HEK293 (cell line): ENCODE results near the gene FOXD3.
A peak's percentile ranks its signal among the peaks of the same experiment; 100 is the strongest.
"Not testable (repeated sequence)": the region's sequence is repeated elsewhere in the genome, so short reads cannot be mapped to it uniquely, and the experiment has no call there.

ENCODE experiments used
- CTCF ChIA-PET: fragments of 350-600 bp; formaldehyde crosslinking; extraction: SDS; loops from one replicate; lab custom pipeline; 2021; ENCODE audit warnings: antibody characterized with exemption; lab: Yijun Ruan, JAX
- POLR2A ChIA-PET: fragments of 300-600 bp; formaldehyde crosslinking; extraction: SDS; loops from one replicate; lab custom pipeline; 2020; ENCODE audit warnings: antibody characterized with exemption, inconsistent platforms; lab: Yijun Ruan, JAX
- H3K27ac ChIP-seq: fragments of 200-500 bp; sonication (Bioruptor generic); 2 replicates; pipeline ENCODE4 v1.5.1; 2014; ENCODE audit warnings: low read depth, low read length, control low read depth, inconsistent platforms; ENCODE audit errors: extremely low read depth
- H3K36me3 ChIP-seq, 2 experiments: fragments of 200-500 bp in 1 of 2; sonication (Bioruptor generic) in 1 of 2; 1 replicate in 1 of 2; 2 replicates in 1 of 2; pipeline ENCODE4 v1.5.1; 2014 to 2017; ENCODE audit warnings: inconsistent platforms in 2 of 2, low read length in 2 of 2; ENCODE audit not compliant: control insufficient read depth in 2 of 2, insufficient read depth in 1 of 2
- H3K4me1 ChIP-seq: fragments of 200-500 bp; sonication (Bioruptor generic); 2 replicates; pipeline ENCODE4 v1.5.1; 2014; ENCODE audit warnings: mild to moderate bottlenecking, low read length, inconsistent platforms; ENCODE audit not compliant: control insufficient read depth, insufficient read depth
- H3K4me3 ChIP-seq: 2 replicates; pipeline ENCODE4 v1.5.1; 2011; ENCODE audit warnings: low read depth, mild to moderate bottlenecking, control low read depth, low read length, moderate library complexity
- H3K9me3 ChIP-seq: fragments of 200-500 bp; sonication (Bioruptor generic); 2 replicates; pipeline ENCODE4 v1.5.1; 2014; ENCODE audit warnings: low read depth, low read length, inconsistent platforms; ENCODE audit not compliant: control insufficient read depth, insufficient read depth
- REPIN1 ChIP-seq: fragments of 450-650 bp; formaldehyde crosslinking; IDR thresholded peaks from 2 replicates; pipeline ENCODE4 v1.5.1; 2017; ENCODE audit warnings: missing biosample characterization, missing genetic modification characterization, low read depth
- SCRT1 ChIP-seq: fragments of 450-650 bp; formaldehyde crosslinking; IDR thresholded peaks from 2 replicates; pipeline ENCODE4 v1.5.1; 2016; ENCODE audit warnings: missing biosample characterization, missing genetic modification characterization, borderline replicate concordance
- ZBTB20 ChIP-seq: fragments of 450-650 bp; formaldehyde crosslinking; IDR thresholded peaks from 2 replicates; pipeline ENCODE4 v1.5.1; 2016; ENCODE audit warnings: missing biosample characterization, missing genetic modification characterization
- ZBTB49 ChIP-seq: fragments of 450-650 bp; formaldehyde crosslinking; IDR thresholded peaks from 2 replicates; pipeline ENCODE4 v1.5.1; 2016; ENCODE audit warnings: missing biosample characterization, missing genetic modification characterization, low read depth
- ZFP41 ChIP-seq: fragments of 450-650 bp; formaldehyde crosslinking; IDR thresholded peaks from 2 replicates; pipeline ENCODE4 v1.5.1; 2016; ENCODE audit warnings: missing biosample characterization, missing genetic modification characterization, borderline replicate concordance
- ZNF146 ChIP-seq: fragments of 450-650 bp; formaldehyde crosslinking; IDR thresholded peaks from 2 replicates; pipeline ENCODE4 v1.5.1; 2016; ENCODE audit warnings: missing biosample characterization, missing genetic modification characterization
- ZNF335 ChIP-seq: fragments of 450-650 bp; formaldehyde crosslinking; conservative IDR thresholded peaks from 2 replicates; pipeline ENCODE4 v1.5.1; 2016; ENCODE audit warnings: missing biosample characterization, missing genetic modification characterization
- ZNF366 ChIP-seq: fragments of 450-650 bp; formaldehyde crosslinking; conservative IDR thresholded peaks from 2 replicates; pipeline ENCODE4 v1.5.1; 2016; ENCODE audit warnings: missing biosample characterization, missing genetic modification characterization
- ZNF548 ChIP-seq: fragments of 450-650 bp; formaldehyde crosslinking; IDR thresholded peaks from 2 replicates; pipeline ENCODE4 v1.5.1; 2016; ENCODE audit warnings: missing biosample characterization, missing genetic modification characterization
- ZNF596 ChIP-seq: fragments of 450-650 bp; IDR thresholded peaks from 2 replicates; pipeline ENCODE4 v1.5.0; 2018; ENCODE audit warnings: missing biosample characterization, mild to moderate bottlenecking, missing genetic modification characterization, moderate library complexity
- ZNF664 ChIP-seq: fragments of 450-650 bp; formaldehyde crosslinking; IDR thresholded peaks from 2 replicates; pipeline ENCODE4 v1.5.1; 2016; ENCODE audit warnings: missing biosample characterization, missing genetic modification characterization
- ZNF707 ChIP-seq: fragments of 450-650 bp; formaldehyde crosslinking; IDR thresholded peaks from 2 replicates; pipeline ENCODE4 v1.5.1; 2016; ENCODE audit warnings: missing biosample characterization, missing genetic modification characterization
- ZNF785 ChIP-seq: fragments of 450-650 bp; formaldehyde crosslinking; IDR thresholded peaks from 2 replicates; pipeline ENCODE4 v1.5.1; 2016; ENCODE audit warnings: missing biosample characterization, missing genetic modification characterization
- ZNF843 ChIP-seq: fragments of 450-650 bp; formaldehyde crosslinking; IDR thresholded peaks from 2 replicates; pipeline ENCODE4 v1.5.1; 2016; ENCODE audit warnings: missing biosample characterization, missing genetic modification characterization
- ZSCAN16 ChIP-seq: fragments of 450-650 bp; formaldehyde crosslinking; IDR thresholded peaks from 2 replicates; pipeline ENCODE4 v1.5.1; 2016; ENCODE audit warnings: missing biosample characterization, missing genetic modification characterization
- ZSCAN4 ChIP-seq: fragments of 450-650 bp; formaldehyde crosslinking; IDR thresholded peaks from 2 replicates; pipeline ENCODE4 v1.5.1; 2017; ENCODE audit warnings: missing biosample characterization, missing genetic modification characterization
- ZXDB ChIP-seq: fragments of 450-650 bp; formaldehyde crosslinking; IDR thresholded peaks from 2 replicates; pipeline ENCODE4 v1.5.1; 2016; ENCODE audit warnings: missing biosample characterization, missing genetic modification characterization
- TF ChIP-seq, protein P1 (sequence below): fragments of 450-650 bp; IDR thresholded peaks from 2 replicates; pipeline ENCODE4 v1.5.1; 2018; ENCODE audit warnings: missing biosample characterization, missing genetic modification characterization
- TF ChIP-seq, protein P2 (sequence below): fragments of 450-650 bp; formaldehyde crosslinking; IDR thresholded peaks from 2 replicates; pipeline ENCODE4 v1.5.1; 2017; ENCODE audit warnings: missing biosample characterization, mild to moderate bottlenecking, missing genetic modification characterization, moderate library complexity
- TF ChIP-seq, protein P3 (sequence below): fragments of 450-650 bp; formaldehyde crosslinking; IDR thresholded peaks from 2 replicates; pipeline ENCODE4 v1.5.1; 2016; ENCODE audit warnings: missing biosample characterization, missing genetic modification characterization

The FOXD3 gene

DNA sequence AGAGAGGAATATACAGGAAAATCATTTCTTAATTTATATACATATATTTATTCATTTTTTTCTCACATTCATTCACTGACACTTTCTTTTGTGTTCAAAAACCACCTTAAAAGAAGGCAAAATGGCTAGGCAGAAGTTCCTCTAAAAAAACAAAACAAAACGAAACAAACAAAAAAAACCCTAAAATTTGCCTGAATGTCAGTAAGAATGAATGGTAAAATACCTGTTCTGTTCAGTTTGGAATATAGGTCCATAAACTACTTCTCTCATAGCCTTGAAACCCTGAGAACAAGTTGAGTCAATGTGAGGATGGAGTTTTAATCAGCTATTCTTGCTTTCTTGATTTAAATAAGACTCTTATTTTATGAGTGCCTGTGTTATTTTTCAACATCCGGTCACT is 30.4 kb downstream of the FOXD3 start:
- ChIA-PET CTCF (interaction anchor here (5.8 kb wide), 1 partner anchor 26 kb away, joined by 34 read pairs; no protein-coding TSS in a partner anchor), POLR2A (no interaction called here)
- TF ChIP-seq ZBTB20 (tag by site-specific recombination) = no peak
- no peak for TF ChIP-seq ZNF707 (tag by site-specific recombination)
- TF ChIP-seq, protein P1, sequence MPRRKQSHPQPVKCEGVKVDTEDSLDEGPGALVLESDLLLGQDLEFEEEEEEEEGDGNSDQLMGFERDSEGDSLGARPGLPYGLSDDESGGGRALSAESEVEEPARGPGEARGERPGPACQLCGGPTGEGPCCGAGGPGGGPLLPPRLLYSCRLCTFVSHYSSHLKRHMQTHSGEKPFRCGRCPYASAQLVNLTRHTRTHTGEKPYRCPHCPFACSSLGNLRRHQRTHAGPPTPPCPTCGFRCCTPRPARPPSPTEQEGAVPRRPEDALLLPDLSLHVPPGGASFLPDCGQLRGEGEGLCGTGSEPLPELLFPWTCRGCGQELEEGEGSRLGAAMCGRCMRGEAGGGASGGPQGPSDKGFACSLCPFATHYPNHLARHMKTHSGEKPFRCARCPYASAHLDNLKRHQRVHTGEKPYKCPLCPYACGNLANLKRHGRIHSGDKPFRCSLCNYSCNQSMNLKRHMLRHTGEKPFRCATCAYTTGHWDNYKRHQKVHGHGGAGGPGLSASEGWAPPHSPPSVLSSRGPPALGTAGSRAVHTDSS (tag by site-specific recombination) = no peak
- no peak for TF ChIP-seq ZSCAN4 (tag by site-specific recombination)
- no peak for TF ChIP-seq REPIN1 (tag by site-specific recombination)
- TF ChIP-seq, protein P2, sequence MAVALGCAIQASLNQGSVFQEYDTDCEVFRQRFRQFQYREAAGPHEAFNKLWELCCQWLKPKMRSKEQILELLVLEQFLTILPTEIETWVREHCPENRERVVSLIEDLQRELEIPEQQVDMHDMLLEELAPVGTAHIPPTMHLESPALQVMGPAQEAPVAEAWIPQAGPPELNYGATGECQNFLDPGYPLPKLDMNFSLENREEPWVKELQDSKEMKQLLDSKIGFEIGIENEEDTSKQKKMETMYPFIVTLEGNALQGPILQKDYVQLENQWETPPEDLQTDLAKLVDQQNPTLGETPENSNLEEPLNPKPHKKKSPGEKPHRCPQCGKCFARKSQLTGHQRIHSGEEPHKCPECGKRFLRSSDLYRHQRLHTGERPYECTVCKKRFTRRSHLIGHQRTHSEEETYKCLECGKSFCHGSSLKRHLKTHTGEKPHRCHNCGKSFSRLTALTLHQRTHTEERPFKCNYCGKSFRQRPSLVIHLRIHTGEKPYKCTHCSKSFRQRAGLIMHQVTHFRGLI = no peak
- no peak for TF ChIP-seq ZNF843 (tag by site-specific recombination)

DNA sequence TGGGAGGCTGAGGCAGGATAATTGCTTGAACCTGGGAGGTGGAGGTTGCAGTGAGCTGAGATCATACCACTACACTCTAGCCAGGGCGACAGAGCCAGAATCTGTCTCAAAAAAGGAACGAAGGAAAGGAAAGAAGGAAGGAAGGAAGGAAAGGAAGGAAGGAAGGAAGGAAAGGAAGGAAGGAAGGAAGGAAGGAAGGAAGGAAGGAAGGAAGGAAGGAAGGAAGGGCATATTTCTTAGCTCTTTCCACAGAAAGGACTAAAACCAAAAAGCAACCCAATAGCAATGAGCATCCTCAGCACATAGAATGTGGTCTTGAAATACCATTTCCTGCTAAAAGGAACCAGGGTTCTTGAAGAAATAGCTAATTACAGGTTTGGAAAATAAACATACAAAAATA is 33.9 kb downstream of the FOXD3 start:
- H3K36me3 ChIP-seq, H3K9me3 ChIP-seq, H3K4me1 ChIP-seq, H3K27ac ChIP-seq, H3K4me3 ChIP-seq, POLR2A ChIA-PET: not testable (repeated sequence)
- CTCF ChIA-PET = interaction anchor here (0.7 to 1.2 kb wide), 3 partner anchors 12 to 194 kb away, joined by 3 to 4 read pairs (median 3); no protein-coding TSS in a partner anchor
- peak; percentile 92 for TF ChIP-seq ZNF366 (tag by site-specific recombination)

More for the DNA sequence above, 30.4 kb downstream of the FOXD3 start:
- no peaks in the 10 kb centered on the region for H3K36me3 ChIP-seq
- no peak overlapping the region for H3K4me3 ChIP-seq
- no peak overlapping the region for H3K27ac ChIP-seq
- H3K9me3 ChIP-seq = no peaks in the 10 kb centered on the region
- 0 out of 2 replicates have a peak, but pooled peaks cover 2% of the 10 kb centered on the region for H3K4me1 ChIP-seq

DNA sequence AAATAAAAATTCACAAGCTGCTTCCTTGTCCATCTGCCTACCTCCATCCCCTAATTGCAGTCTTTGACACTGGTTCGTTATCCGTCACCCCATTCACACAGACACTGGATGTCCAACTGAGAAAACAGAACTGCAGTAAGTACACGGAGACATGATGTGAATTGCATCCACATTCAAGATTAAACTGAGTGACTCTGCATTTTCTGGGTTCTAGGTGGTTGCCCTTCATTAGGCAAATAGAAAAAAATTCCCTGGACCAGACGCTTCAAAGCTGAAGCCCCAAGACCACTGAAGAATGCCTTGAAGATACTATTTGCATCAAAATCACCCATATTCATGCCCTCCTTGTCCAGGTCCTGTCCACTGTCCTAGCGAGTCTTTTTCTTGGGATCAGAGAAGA is 37.2 kb downstream of the FOXD3 start:
- Histone ChIP-seq H3K4me1 (no peaks in the 10 kb centered on the region), H3K36me3 (no peaks in the 10 kb centered on the region), H3K4me3 (no peak overlapping the region), H3K9me3 (no peaks in the 10 kb centered on the region), H3K27ac (no peak overlapping the region)
- TF ChIP-seq, protein P3, sequence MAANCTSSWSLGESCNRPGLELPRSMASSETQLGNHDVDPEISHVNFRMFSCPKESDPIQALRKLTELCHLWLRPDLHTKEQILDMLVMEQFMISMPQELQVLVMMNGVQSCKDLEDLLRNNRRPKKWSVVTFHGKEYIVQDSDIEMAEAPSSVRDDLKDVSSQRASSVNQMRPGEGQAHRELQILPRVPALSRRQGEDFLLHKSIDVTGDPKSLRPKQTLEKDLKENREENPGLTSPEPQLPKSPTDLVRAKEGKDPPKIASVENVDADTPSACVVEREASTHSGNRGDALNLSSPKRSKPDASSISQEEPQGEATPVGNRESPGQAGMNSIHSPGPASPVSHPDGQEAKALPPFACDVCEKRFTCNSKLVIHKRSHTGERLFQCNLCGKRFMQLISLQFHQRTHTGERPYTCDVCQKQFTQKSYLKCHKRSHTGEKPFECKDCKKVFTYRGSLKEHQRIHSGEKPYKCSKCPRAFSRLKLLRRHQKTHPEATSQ (tag by site-specific recombination) = no peak
- no peak for TF ChIP-seq ZSCAN16
- no peak for TF ChIP-seq ZXDB
- no peak for TF ChIP-seq ZFP41
- no peak for TF ChIP-seq ZNF785
- TF ChIP-seq ZNF335 (tag by site-specific recombination) = no peak
- no peak for TF ChIP-seq ZNF664 (tag by site-specific recombination)
- TF ChIP-seq ZNF146 = no peak
- no peak for TF ChIP-seq ZNF548 (tag by site-specific recombination)
- TF ChIP-seq ZNF596 (tag by site-specific recombination) = no peak
- no peak for TF ChIP-seq SCRT1 (tag by site-specific recombination)
- TF ChIP-seq ZBTB49 = no peak
- ChIA-PET POLR2A (no interaction called here), CTCF (interaction anchor here (0.7 to 1.6 kb wide), 2 partner anchors 9 to 299 kb away, joined by 3 to 4 read pairs; no protein-coding TSS in a partner anchor)
